Kidney (tissue), 14 donors: Measurements from ENCODE around the gene SLC6A19. TPM values are rescaled to one million over a fixed set of nuclear protein-coding genes. Genes with fewer than 3 reads are reported as not detected.

Experiments used
- DNase-seq, 5 donors: peaks; one replicate each; pipeline ENCODE4 v3.0.0-alpha.2; 2013 to 2020
- FAIRE-seq: peaks from 2 replicates; lab custom pipeline; 2012; peaks lifted over from hg19 to GRCh38; lab: Jason Lieb, UNC
- H3K27ac ChIP-seq, 2 donors: one replicate each; pipeline ENCODE4 v1.7.0; 2013; ENCODE audit warnings: low read depth in 2 of 2, low read length in 2 of 2, inconsistent platforms in 1 of 2
- H3K27me3 ChIP-seq: one replicate; pipeline ENCODE4 v1.7.1; 2013; ENCODE audit warnings: low read length, inconsistent platforms; ENCODE audit not compliant: control insufficient read depth, insufficient read depth
- H3K36me3 ChIP-seq, 3 donors: one replicate each; pipeline versions ENCODE4 v1.7.0 to v1.7.1; 2013; ENCODE audit warnings: low read length in 3 of 3, control low read depth in 1 of 3, inconsistent platforms in 1 of 3; ENCODE audit not compliant: insufficient read depth in 3 of 3, control insufficient read depth in 2 of 3
- H3K4me1 ChIP-seq, 3 donors: one replicate each; pipeline versions ENCODE4 v1.7.0 to v1.7.1; 2013; ENCODE audit warnings: low read length in 3 of 3, inconsistent platforms in 1 of 3, low read depth in 1 of 3; ENCODE audit not compliant: control insufficient read depth in 2 of 3, insufficient read depth in 2 of 3
- H3K4me3 ChIP-seq, 3 donors: one replicate each; pipeline versions ENCODE4 v1.7.0 to v1.8.1; 2013; ENCODE audit warnings: low read length in 3 of 3, control low read depth in 1 of 3, inconsistent platforms in 1 of 3
- H3K9ac ChIP-seq, 3 donors: one replicate each; pipeline versions ENCODE4 v1.7.0 to v1.7.1; 2013; ENCODE audit warnings: low read length in 3 of 3, control low read depth in 1 of 3, inconsistent platforms in 1 of 3
- H3K9me3 ChIP-seq, 3 donors: one replicate each; pipeline versions ENCODE4 v1.7.0 to v1.7.1; 2013; ENCODE audit warnings: low read length in 3 of 3, control low read depth in 1 of 3, inconsistent platforms in 1 of 3; ENCODE audit not compliant: control insufficient read depth in 2 of 3, insufficient read depth in 1 of 3
- CTCF ChIP-seq: IDR thresholded peaks from 3 replicates; pipeline ENCODE4 v1.5.1; 2012; ENCODE audit warnings: mild to moderate bottlenecking, moderate library complexity, borderline replicate concordance; ENCODE audit not compliant: insufficient read depth; ENCODE audit errors: extremely low read depth
- intact Hi-C: fragments of 100-400 bp; cut with DNase I; formaldehyde crosslinking; loops from one replicate; pipeline ENCODE4 v1.11.1; 2022
- polyA plus RNA-seq: library from polyadenylated mRNA; stranded (reverse); fragments of 350-450 nt; fragmentation: Illumina TruSeq; extraction: RNeasy Lipid Tissue Mini Kit (QIAGEN cat#74804); gene quantifications from one replicate; pipeline ENCODE4 v1.2.3, GENCODE V29; 2014; ENCODE audit warnings: low read depth, low replicate concordance; ENCODE audit not compliant: insufficient read depth
- total RNA-seq: library from RNA; stranded (reverse); fragmentation: NEBNext Ultra II Directional; extraction: Animal tissue kit (Norgen Biotek cat#: 25700); gene quantifications from one replicate; pipeline ENCODE4 v1.2.1, GENCODE V29; 2021
- donor health status: control.
- donor health status: control.
- donor health status: control.
- donor health status: control.
- donor health status: control.
- donor health status: DM: yes; HTN: yes; CAD: no.
- donor health status: Normal renal cell carcinoma (clear cell type).

The SLC6A19 gene
- total and polyA plus RNA-seq, 2 donors from 2014 or later, result 2.2 to 69.3 TPM

GRCh38 chr5:1175015-1175414 lies 26.4 kb upstream of the SLC6A19 start:
- FAIRE-seq (no peak), DNase-seq (peak in 1 of 5 donors; percentile 46)
- no peak for TF ChIP-seq CTCF
- Histone ChIP-seq H3K27ac (no peak overlapping the region), H3K36me3 (no peaks in the 10 kb centered on the region), H3K4me1 (no peaks in the 10 kb centered on the region), H3K9ac (no peak overlapping the region), H3K9me3 (no peaks in the 10 kb centered on the region), H3K4me3 (no peak overlapping the region), H3K27me3 (no peaks in the 10 kb centered on the region)
- intact Hi-C loops, result no loop called here

GRCh38 chr5:1175801-1176472 lies 25.5 kb upstream of the SLC6A19 start:
- no peak for FAIRE-seq
- H3K4me3 ChIP-seq, result no peak overlapping the region
- intact Hi-C loops, result no loop called here

GRCh38 chr5:1176473-1177391 lies 24.7 kb upstream of the SLC6A19 start:
- H3K4me3 ChIP-seq, result no peak overlapping the region
- H3K36me3 ChIP-seq, result no peaks in the 10 kb centered on the region
- no peaks in the 10 kb centered on the region for H3K9me3 ChIP-seq
- FAIRE-seq (no peak), DNase-seq (peak in 1 of 5 donors; percentile 74)
- H3K27ac ChIP-seq, result no peak overlapping the region
- no peaks in the 10 kb centered on the region for H3K27me3 ChIP-seq
- H3K9ac ChIP-seq, result no peak overlapping the region
- no peaks in the 10 kb centered on the region for H3K4me1 ChIP-seq
- no peak for TF ChIP-seq CTCF
- intact Hi-C loops, result no loop called here

More at GRCh38 chr5:1175801-1176472, 25.5 kb upstream of the SLC6A19 start:
- no peak for TF ChIP-seq CTCF
- Histone ChIP-seq H3K9ac (no peak overlapping the region), H3K36me3 (no peaks in the 10 kb centered on the region), H3K4me1 (no peaks in the 10 kb centered on the region), H3K27ac (no peak overlapping the region), H3K27me3 (no peaks in the 10 kb centered on the region), H3K9me3 (no peaks in the 10 kb centered on the region)
- no peak for DNase-seq
